ENCODE results near the gene SLC41A2.
"Not testable (repeated sequence)": the region's sequence is repeated elsewhere in the genome, so short reads cannot be mapped to it uniquely, and the experiment has no call there.

SLC41A2 gene

GRCh38 chr12:104964167-104964855 lies 6.2 kb upstream of the SLC41A2 start:
- no peak for DNase-seq

GRCh38 chr12:104963757-104964156 lies 5.7 kb upstream of the SLC41A2 start:
- DNase-seq, result peak; percentile 46

- DNase-seq, result no peak
Measured at GRCh38 chr12:104960464-104960863, 2.4 kb upstream of the SLC41A2 start.

GRCh38 chr12:104959335-104959841 lies 1.3 kb upstream of the SLC41A2 start:
- no peak for DNase-seq

GRCh38 chr12:104958805-104959334 lies 780 bp upstream of the SLC41A2 start:
- no peak for DNase-seq

- DNase-seq, result peak; percentile 57
Measured at GRCh38 chr12:104957719-104958000, 430 bp downstream of the SLC41A2 start.

- DNase-seq, result no peak
Measured at GRCh38 chr12:104956870-104957718, 996 bp downstream of the SLC41A2 start.

GRCh38 chr12:104955703-104956102 lies 2.4 kb downstream of the SLC41A2 start:
- no peak for DNase-seq

- peak; percentile 85 for DNase-seq
Measured at GRCh38 chr12:104953323-104953722, 4.8 kb downstream of the SLC41A2 start.

- DNase-seq, result peak; percentile 25
Measured at GRCh38 chr12:104952816-104953215, 5.3 kb downstream of the SLC41A2 start.

- no peak for DNase-seq
Measured at GRCh38 chr12:104951759-104952509, 6.2 kb downstream of the SLC41A2 start.

GRCh38 chr12:104948716-104949115 lies 9.4 kb downstream of the SLC41A2 start:
- DNase-seq, result not testable (repeated sequence)

- DNase-seq, result no peak
Measured at GRCh38 chr12:104944252-104944651, 13.8 kb downstream of the SLC41A2 start.

- not testable (repeated sequence) for DNase-seq
Measured at GRCh38 chr12:104943401-104943800, 14.7 kb downstream of the SLC41A2 start.

GRCh38 chr12:104942075-104942474 lies 16.0 kb downstream of the SLC41A2 start:
- no peak for DNase-seq

- DNase-seq, result no peak
Measured at GRCh38 chr12:104941454-104941853, 16.6 kb downstream of the SLC41A2 start.

- DNase-seq, result no peak
Measured at GRCh38 chr12:104939089-104939488, 19.0 kb downstream of the SLC41A2 start.

- no peak for DNase-seq
Measured at GRCh38 chr12:104938371-104938770, 19.7 kb downstream of the SLC41A2 start.

GRCh38 chr12:104935886-104936285 lies 22.2 kb downstream of the SLC41A2 start:
- DNase-seq, result no peak

- DNase-seq, result no peak
Measured at GRCh38 chr12:104933778-104934177, 24.3 kb downstream of the SLC41A2 start.

GRCh38 chr12:104933128-104933527 lies 25.0 kb downstream of the SLC41A2 start:
- no peak for DNase-seq

- DNase-seq, result no peak
Measured at GRCh38 chr12:104930388-104931326, 27.4 kb downstream of the SLC41A2 start.
